OCI-LY7 (cell line): ENCODE results near the gene GAS7.

Experiments used
- EZH2phosphoT487 ChIP-seq: fragments of 200-600 bp; sonication (generic); IDR thresholded peaks from 2 replicates; pipeline ENCODE4 v1.6.1; 2018; ENCODE audit warnings: low read depth, borderline replicate concordance, mild to moderate bottlenecking, mixed run types, antibody characterized with exemption, low read length, moderate library complexity, mixed read lengths
- TF ChIP-seq, protein P1 (sequence below): fragments of 200-600 bp; sonication (generic); conservative IDR thresholded peaks from 2 replicates; pipeline ENCODE4 v1.5.1; 2014; ENCODE audit warnings: mild to moderate bottlenecking, antibody characterized with exemption, low read length, moderate library complexity, mixed read lengths

- TF ChIP-seq, protein P1, sequence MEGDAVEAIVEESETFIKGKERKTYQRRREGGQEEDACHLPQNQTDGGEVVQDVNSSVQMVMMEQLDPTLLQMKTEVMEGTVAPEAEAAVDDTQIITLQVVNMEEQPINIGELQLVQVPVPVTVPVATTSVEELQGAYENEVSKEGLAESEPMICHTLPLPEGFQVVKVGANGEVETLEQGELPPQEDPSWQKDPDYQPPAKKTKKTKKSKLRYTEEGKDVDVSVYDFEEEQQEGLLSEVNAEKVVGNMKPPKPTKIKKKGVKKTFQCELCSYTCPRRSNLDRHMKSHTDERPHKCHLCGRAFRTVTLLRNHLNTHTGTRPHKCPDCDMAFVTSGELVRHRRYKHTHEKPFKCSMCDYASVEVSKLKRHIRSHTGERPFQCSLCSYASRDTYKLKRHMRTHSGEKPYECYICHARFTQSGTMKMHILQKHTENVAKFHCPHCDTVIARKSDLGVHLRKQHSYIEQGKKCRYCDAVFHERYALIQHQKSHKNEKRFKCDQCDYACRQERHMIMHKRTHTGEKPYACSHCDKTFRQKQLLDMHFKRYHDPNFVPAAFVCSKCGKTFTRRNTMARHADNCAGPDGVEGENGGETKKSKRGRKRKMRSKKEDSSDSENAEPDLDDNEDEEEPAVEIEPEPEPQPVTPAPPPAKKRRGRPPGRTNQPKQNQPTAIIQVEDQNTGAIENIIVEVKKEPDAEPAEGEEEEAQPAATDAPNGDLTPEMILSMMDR = no peak
- TF ChIP-seq EZH2phosphoT487 = no peak
Observed at GRCh38 chr17:10130677-10131076, 67.7 kb downstream of the GAS7 start.
